Kidney (tissue), 14 donors: ENCODE results near the gene FBP2. TPM values are rescaled to one million over a fixed set of nuclear protein-coding genes. Genes with fewer than 3 reads are reported as not detected.
"Not testable (repeated sequence)": the region's sequence is repeated elsewhere in the genome, so short reads cannot be mapped to it uniquely, and the experiment has no call there.

Experiments
- DNase-seq, 5 donors: peaks; one replicate each; pipeline ENCODE4 v3.0.0-alpha.2; 2013 to 2020
- FAIRE-seq: peaks from 2 replicates; lab custom pipeline; 2012; peaks lifted over from hg19 to GRCh38; lab: Jason Lieb, UNC
- H3K27ac ChIP-seq, 2 donors: one replicate each; pipeline ENCODE4 v1.7.0; 2013; ENCODE audit warnings: low read depth in 2 of 2, low read length in 2 of 2, inconsistent platforms in 1 of 2
- H3K27me3 ChIP-seq: one replicate; pipeline ENCODE4 v1.7.1; 2013; ENCODE audit warnings: low read length, inconsistent platforms; ENCODE audit not compliant: control insufficient read depth, insufficient read depth
- H3K36me3 ChIP-seq, 3 donors: one replicate each; pipeline versions ENCODE4 v1.7.0 to v1.7.1; 2013; ENCODE audit warnings: low read length in 3 of 3, control low read depth in 1 of 3, inconsistent platforms in 1 of 3; ENCODE audit not compliant: insufficient read depth in 3 of 3, control insufficient read depth in 2 of 3
- H3K4me1 ChIP-seq, 3 donors: one replicate each; pipeline versions ENCODE4 v1.7.0 to v1.7.1; 2013; ENCODE audit warnings: low read length in 3 of 3, inconsistent platforms in 1 of 3, low read depth in 1 of 3; ENCODE audit not compliant: control insufficient read depth in 2 of 3, insufficient read depth in 2 of 3
- H3K4me3 ChIP-seq, 3 donors: one replicate each; pipeline versions ENCODE4 v1.7.0 to v1.8.1; 2013; ENCODE audit warnings: low read length in 3 of 3, control low read depth in 1 of 3, inconsistent platforms in 1 of 3
- H3K9ac ChIP-seq, 3 donors: one replicate each; pipeline versions ENCODE4 v1.7.0 to v1.7.1; 2013; ENCODE audit warnings: low read length in 3 of 3, control low read depth in 1 of 3, inconsistent platforms in 1 of 3
- H3K9me3 ChIP-seq, 3 donors: one replicate each; pipeline versions ENCODE4 v1.7.0 to v1.7.1; 2013; ENCODE audit warnings: low read length in 3 of 3, control low read depth in 1 of 3, inconsistent platforms in 1 of 3; ENCODE audit not compliant: control insufficient read depth in 2 of 3, insufficient read depth in 1 of 3
- CTCF ChIP-seq: IDR thresholded peaks from 3 replicates; pipeline ENCODE4 v1.5.1; 2012; ENCODE audit warnings: mild to moderate bottlenecking, moderate library complexity, borderline replicate concordance; ENCODE audit not compliant: insufficient read depth; ENCODE audit errors: extremely low read depth
- intact Hi-C: fragments of 100-400 bp; cut with DNase I; formaldehyde crosslinking; loops from one replicate; pipeline ENCODE4 v1.11.1; 2022
- polyA plus RNA-seq: library from polyadenylated mRNA; stranded (reverse); fragments of 350-450 nt; fragmentation: Illumina TruSeq; extraction: RNeasy Lipid Tissue Mini Kit (QIAGEN cat#74804); gene quantifications from one replicate; pipeline ENCODE4 v1.2.3, GENCODE V29; 2014; ENCODE audit warnings: low read depth, low replicate concordance; ENCODE audit not compliant: insufficient read depth
- total RNA-seq: library from RNA; stranded (reverse); fragmentation: NEBNext Ultra II Directional; extraction: Animal tissue kit (Norgen Biotek cat#: 25700); gene quantifications from one replicate; pipeline ENCODE4 v1.2.1, GENCODE V29; 2021
- donor health status: control.
- donor health status: control.
- donor health status: control.
- donor health status: control.
- donor health status: control.
- donor health status: DM: yes; HTN: yes; CAD: no.
- donor health status: Normal renal cell carcinoma (clear cell type).

Gene FBP2
- total and polyA plus RNA-seq, 2 donors from 2014 or later, result not detected

GRCh38 chr9:94600715-94601114 is 7.1 kb upstream of the FBP2 start:
- no peak overlapping the region for H3K9ac ChIP-seq

DNA sequence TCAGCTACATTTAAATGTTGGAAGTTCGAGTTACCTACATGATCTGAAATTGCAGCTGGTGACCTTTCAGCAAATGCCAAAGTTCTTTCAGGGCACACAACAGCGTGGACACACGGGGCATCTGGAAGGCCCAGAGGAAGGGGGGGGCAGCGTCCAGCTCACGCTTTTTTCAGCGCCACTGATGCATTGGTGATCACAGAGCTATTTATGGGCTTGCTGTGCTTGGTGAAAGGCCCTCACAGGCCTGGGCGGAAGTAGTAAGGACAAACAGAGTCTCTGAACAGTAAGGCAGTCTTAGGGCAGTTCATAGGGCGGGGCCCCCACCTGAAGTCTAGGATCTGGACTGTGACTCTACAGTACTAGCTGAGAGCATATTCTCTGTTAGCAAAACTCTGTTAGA is 6.6 kb upstream of the FBP2 start:
- FAIRE-seq (no peak), DNase-seq (no peak)
- peaks cover 0 to 3% (median 0%) of the 10 kb centered on the region in 3 donors for H3K36me3 ChIP-seq
- no peak for TF ChIP-seq CTCF
- no peak overlapping the region for H3K27ac ChIP-seq
- H3K9me3 ChIP-seq, result no peaks in the 10 kb centered on the region
- intact Hi-C loops, result no loop called here
- no peak overlapping the region for H3K9ac ChIP-seq
- H3K27me3 ChIP-seq, result no peaks in the 10 kb centered on the region
- peaks cover 0 to 11% (median 2%) of the 10 kb centered on the region in 3 donors for H3K4me1 ChIP-seq
- H3K4me3 ChIP-seq, result no peak overlapping the region

More at GRCh38 chr9:94600715-94601114, 7.1 kb upstream of the FBP2 start:
- intact Hi-C loops, result no loop called here
- Histone ChIP-seq H3K4me1 (peaks cover 0 to 11% (median 2%) of the 10 kb centered on the region in 3 donors), H3K27ac (no peak overlapping the region), H3K36me3 (peaks cover 0 to 3% (median 0%) of the 10 kb centered on the region in 3 donors), H3K4me3 (no peak overlapping the region), H3K27me3 (no peaks in the 10 kb centered on the region), H3K9me3 (no peaks in the 10 kb centered on the region)
- DNase-seq (no peak), FAIRE-seq (no peak)
- TF ChIP-seq CTCF, result no peak

- no peaks in the 10 kb centered on the region for H3K9me3 ChIP-seq
- TF ChIP-seq CTCF, result no peak
- H3K9ac ChIP-seq, result no peak overlapping the region
- FAIRE-seq (no peak), DNase-seq (no peak)
- H3K4me3 ChIP-seq, result no peak overlapping the region
- H3K27ac ChIP-seq, result no peak overlapping the region
- intact Hi-C loops, result no loop called here
- H3K27me3 ChIP-seq, result no peaks in the 10 kb centered on the region
- H3K4me1 ChIP-seq, result peaks cover 0 to 10% (median 2%) of the 10 kb centered on the region in 3 donors
- peaks cover 0 to 3% (median 0%) of the 10 kb centered on the region in 3 donors for H3K36me3 ChIP-seq
Observed at GRCh38 chr9:94599102-94599501, 5.5 kb upstream of the FBP2 start.

DNA sequence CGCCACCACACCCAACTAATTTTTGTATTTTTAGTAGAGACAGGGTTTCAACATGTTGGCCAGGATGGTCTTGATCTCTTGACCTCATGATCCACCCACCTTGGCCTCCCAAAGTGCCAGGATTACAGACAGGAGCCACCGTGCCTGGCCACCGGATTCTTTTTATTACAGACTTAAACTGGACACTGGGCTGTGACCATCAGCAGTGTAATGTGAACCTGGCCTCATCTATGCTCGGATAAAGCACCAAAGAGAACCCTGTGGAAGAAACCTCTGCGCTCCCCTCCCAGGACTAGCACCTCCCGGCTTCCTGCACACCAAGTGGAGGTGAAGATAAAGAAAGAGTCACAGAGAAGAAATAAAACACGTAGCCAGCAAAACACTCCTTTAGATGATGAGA is 941 bp downstream of the FBP2 start:
- H3K27me3 ChIP-seq, H3K4me1 ChIP-seq, H3K27ac ChIP-seq, H3K36me3 ChIP-seq, H3K9ac ChIP-seq, DNase-seq, FAIRE-seq, H3K4me3 ChIP-seq, intact Hi-C loops, H3K9me3 ChIP-seq: not testable (repeated sequence)
